GM21786 (cell line): ENCODE measurements around the gene KDM8.
"Not testable (repeated sequence)": the region's sequence is repeated elsewhere in the genome, so short reads cannot be mapped to it uniquely, and the experiment has no call there.

Experiments used
- ATAC-seq: cut with Tn5 transposase; IDR thresholded peaks from one replicate; pipeline ENCODE4 v1.9.1; 2021; ENCODE audit not compliant: unreplicated experiment

KDM8 gene

DNA sequence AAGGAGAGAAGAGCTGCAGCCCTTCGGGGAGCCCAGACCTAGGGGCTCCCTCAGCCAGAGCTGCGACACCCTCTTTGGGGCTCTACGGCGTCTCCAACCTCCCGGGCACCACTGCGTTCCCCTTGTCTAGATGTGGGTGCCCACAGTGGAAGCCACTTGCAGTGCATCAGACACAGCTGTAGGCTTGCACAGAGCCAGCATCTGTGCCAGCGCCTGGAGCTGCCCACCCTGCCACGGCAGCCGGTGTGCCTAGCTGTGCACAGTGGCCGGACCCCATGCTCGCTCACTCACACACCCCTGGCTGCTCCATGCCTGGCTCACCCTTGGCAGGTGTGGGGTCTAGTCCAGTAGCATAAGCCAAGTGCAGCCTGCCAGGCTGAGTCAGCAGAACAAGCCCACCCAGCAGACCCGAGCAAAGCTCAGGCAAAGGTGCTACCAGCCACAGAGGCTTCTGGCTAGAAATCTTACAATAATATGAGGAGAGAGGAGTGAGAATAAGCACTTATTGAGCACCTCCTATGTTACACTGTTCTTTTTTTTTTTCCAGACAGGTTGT, 12.9 kb upstream of the KDM8 start:
- no peak for ATAC-seq

DNA sequence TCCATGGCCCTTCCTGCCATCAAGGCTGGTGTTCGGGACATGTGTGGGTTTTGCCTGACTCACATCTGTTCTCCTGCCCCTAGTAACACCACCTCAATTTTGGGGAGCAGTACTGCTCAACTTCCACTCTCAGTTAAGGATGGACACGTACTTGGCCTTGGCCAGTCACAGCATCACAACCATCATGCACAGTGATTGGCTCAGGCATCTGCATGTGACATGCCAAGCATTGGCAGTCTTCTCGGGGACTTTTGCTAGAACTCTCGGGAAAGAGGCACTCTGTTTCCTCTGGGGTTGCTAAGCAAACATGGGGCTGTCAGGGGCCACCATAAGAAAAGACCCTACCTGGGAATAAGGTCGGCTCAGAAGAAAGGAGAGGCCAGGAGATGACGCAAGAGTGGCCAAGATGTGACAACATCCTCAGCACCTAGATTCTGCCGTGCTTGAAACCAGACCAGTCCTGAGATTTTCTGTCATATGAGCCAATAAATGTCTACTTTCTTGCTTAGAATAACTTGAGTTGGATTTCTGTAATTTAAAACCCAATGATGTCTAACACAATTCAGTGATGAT, 11.9 kb upstream of the KDM8 start:
- no peak for ATAC-seq

DNA sequence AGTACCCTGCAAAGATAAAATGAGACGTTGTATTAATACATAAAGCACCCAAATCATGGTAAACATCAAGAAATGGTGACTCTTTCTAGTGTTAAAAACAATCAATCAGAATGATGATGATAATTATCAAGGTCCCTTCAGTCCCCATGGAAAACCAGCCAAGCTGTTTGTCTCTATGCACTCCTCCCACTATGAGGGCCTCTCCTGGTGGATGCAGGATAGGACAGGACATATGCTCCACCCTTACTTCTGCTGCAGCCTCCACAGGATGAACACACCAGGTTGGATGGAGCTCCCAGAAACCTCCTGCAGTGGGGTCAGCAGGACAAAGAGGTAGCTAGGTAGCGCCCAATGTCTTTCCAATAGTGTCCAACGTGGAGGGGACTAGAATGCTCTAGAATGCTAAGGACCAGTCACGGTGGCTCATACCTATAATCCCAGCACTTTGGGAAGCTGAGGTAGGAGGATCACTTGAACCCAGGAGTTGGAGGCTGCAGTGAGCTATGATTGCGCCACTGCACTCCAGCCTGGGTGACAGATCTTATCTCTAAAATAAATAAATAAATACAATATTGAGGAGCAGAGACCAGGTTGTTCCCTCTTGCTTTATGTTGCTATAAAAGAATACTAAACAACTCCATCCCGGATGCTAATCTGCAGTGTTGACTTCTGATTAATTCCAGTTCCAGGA, 9.9 kb upstream of the KDM8 start:
- ATAC-seq: no peak

DNA sequence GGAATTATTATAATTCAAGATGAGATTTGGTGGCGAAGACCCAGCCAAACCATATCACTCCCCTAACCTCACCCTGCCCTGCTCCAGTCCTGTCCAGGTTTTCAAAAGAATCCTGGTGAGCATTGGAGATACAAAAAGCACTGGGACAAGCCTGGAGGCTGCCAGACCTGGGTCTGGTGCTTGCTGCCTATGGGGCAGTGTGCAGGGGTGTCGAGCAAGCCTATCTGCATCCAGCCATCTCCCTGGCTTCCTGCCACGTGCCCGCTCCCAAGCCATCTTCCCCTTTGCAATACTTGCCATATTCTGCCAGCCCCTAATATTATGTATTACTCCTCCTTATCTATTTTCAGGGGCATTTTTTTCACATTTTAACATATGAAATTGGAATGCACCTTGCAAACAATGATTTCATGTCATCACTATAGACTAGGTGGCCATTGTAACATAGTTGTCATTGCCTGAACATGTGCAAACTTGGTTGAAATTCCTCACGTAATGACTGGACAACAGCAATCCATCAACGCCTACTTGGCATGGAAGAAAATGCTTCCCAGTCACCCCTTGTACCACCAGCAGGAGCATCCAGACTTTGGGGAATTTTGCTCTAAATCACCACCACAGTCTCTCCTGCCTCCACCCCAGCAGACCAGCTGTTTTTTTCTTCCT, 8.1 kb upstream of the KDM8 start:
- ATAC-seq: no peak

DNA sequence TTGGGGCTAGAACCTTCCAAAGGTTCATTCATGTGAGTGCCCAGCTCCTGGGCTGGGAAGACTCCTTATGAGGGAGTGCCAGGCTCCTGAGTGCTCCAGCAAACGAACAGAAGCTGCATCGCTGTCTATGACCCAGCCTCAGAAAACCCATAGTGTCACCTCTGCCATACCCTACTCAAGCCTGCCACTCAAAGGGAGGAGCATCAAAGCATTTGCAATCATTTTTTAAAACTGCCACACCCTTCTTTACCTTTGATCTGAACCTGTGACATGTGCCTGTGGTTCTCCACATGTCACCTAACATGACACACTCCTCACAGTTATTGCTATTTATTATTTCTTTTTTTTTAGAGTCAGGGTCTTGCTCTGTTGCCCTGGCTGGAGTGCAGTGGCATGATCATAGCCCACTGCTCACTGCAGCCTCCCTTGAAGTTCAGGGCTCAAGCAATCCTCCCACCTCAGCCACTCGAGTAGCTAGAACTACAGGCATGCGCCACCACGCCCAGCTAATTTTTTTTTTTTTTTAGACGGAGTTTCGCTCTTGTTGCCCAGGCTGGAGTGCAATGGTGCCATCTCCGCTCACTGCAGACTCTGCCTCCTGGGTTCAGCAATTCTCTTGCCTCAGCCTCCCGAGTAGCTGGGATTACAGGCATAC, 7.3 kb upstream of the KDM8 start:
- ATAC-seq: no peak

DNA sequence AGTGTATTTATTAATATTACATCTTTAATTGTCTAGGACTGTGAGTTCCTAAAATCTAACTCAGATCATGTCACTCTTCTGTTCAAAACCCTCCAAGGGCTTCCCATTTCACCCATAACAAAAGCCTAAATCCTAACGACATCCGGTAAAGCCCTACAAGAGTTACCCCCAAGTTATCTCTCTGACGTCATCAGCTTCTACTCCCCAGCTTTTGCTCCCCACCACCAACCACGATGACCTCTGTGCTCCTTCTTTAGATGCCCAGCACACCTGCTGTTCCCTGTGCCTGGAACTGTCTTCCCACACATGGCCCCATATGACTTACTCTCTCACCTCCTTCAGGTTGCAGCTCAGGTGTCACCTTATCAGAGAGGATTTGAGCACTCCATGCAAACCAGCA, 6.3 kb upstream of the KDM8 start:
- ATAC-seq: no peak

DNA sequence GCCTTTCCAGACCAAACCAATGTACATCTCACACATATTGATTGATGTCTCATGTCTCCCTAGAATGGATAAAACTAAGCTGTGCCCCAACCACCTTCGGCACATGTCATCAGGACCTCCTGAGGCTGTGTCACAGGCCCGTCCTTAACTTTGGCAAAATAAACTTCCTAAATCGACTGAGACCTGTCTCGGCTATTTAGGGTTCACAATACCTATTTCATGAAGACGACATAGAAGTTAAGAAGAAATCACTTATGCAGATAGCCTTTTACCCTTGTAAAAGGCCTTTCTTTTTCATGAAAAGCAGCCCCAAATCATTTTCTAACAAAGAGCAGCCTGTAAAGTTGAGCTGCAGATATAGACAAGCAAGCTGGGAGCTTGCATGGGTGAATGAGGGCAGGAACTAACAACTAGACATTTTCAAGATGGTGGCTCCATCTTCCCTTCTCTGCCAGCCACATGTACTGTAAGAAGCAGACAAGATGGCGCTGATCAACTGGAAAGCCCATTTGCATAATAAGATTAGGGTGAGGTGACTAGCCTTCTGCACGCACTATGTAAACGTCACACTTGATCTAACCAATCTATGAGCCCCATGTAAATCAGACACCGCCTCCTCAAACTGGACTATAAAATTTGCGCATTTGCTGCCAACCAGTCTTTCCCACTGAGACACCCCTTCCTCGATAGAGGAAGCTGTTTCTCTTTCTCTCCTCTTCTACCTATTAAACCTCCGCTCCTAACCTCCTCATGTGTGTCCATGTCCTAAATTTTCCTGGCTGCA, 4.7 kb upstream of the KDM8 start:
- ATAC-seq: no peak

DNA sequence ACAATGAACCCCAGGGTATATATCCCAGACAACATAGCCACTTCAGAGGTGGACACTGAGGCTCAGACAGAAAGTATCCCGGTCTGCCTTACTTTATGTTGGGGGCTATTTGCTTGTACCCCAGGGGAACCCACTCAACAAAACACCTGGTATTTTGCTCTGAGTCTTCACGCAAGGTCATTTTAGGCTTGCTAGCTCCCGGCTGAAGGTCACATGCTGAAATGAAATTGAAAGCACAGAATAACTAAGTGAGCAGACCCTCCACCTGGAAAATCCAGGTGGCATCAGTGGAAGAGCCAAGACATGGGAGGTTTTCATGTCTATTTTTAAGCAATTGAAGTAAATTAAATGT, 4.1 kb upstream of the KDM8 start:
- ATAC-seq: no peak

DNA sequence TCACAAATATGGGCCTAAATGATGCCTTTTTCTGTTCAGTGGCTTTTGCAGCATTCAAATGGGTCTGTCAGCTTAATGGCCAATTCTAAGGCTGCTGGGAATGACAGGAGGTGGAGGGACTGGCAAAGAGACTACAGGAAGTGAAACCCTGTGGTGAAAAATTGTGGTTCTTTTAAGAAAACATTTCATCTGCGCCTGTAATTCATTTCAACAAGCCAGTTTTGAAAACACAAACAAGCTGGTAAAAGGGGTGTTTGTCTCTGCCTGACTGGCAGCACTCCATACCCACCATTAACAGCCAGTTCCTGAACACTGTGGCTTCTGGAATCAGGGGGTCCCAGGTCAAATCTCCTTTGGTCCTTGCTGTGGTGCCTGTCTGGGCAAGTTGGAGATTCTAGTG, 3.6 kb upstream of the KDM8 start:
- ATAC-seq: no peak

DNA sequence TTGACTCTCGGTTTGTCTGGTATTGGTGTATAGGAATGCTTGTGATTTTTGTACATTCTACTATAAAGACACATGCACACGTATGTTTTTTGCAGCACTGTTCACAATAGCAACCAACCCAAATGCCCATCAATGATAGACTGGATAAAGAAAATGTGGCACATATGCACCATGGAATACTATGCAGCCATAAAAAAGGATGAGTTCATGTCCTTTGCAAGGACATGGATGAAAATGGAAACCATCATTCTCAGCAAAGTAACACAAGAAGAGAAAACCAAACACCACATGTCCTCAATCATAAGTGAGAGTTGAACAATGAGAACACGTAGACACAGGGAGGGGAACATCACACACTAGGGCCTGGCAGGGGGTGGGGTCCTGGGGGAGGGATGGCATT, 2.4 kb upstream of the KDM8 start:
- not testable (repeated sequence) for ATAC-seq

DNA sequence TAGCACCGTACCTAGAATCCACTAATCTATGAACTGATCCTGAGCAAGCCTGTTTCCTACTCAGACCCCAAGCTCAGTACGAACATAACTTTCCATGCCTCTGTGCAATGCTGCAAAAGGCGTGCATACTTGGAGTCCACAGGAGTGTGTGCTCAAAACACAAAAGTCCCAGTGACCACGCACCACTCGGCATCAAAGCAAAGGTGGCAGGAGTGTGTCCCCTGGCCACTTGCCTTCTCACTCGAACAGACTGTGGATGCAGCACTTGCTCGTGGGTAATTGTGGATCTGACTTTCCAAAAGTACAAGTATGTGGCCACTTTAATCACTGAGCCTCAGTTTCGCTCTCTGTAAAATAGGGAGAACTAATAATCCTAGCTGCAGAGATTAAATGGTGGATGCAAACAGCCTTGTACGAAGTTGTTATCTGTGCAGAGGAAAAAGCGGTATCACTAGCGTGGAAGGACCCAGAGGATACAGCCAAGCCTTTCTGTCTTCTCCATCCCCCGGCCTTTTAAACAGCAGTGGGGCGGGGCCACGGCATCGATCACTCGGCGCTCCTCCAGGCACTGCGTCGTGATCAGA, 311 bp upstream of the KDM8 start:
- ATAC-seq: peak; percentile 63

DNA sequence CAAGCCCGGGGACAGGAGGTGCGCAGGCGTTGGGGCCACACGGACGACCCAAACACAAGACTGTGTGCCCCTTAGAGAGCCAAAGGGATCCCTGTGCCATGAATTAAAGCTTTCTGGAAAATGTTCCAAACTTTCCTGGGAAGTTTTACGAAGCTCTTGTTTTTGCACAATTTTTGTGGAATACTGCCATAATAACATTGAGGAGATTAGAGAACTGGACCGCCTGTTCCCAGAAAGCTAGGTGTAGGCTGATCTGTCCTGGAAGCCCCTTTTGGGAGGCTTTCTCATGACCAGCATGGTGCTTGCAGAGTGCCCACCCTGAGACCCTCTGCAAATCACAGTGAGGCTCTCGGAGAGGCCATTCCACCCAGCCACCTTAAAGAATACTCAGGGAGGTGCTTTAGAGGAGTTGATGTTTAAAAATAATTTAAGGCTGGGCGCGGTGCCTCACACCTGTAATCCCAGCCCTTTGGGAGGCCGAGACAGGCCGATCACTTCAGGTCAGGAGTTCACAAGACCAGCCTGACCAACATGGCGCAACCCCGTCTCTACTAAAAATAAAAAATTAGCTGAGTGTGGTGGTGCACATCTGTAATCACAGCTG, 1.1 kb downstream of the KDM8 start:
- no peak for ATAC-seq

DNA sequence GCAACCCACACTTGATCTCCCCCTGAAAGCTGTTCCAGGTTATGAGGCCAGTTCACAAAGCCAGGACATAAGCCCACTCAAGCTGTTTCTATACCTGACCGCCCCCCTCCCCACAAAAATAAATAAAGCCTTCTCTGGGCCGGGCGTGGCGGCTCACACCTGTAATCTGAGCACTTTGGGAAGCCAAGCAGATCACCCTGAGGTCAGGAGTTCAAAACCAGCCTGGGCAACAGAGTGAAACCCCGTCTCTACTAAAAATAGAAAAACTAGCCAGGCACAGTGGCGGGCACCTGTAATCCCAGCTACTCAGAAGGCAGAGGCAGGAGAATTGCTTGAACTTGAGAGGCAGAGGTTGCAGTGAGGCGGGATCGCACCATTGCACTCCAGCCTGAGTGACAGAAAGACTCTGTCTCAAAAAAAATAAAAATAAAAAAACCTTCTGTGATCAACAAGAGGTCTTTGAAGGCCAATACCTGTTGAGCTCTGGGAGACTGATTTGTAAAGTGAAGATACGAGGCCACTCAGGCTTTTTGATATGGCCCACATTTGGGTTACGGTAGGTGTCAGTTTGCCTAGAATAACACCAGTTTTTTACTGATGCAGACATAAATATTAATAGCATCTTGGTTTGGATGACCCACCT, 2.2 kb downstream of the KDM8 start:
- no peak for ATAC-seq

DNA sequence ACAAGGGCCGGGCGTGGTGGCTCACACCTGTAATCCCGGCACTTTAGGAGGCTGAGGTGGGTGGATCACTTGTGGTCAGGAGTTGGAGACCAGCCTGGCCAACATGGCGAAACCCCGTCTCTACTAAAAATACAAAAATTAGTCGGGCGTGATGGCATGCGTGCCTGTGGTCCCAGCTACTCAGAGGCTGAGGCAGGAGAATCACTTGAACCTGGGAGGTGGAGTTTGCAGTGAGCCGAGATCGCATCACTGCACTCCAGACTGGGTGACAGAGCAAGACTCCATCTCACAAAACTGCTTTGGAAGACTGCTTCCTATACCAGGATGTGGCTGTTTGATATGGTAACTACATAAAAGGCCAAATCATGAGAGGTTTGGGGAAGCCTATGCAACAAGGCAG, 3.8 kb downstream of the KDM8 start:
- ATAC-seq: not testable (repeated sequence)

DNA sequence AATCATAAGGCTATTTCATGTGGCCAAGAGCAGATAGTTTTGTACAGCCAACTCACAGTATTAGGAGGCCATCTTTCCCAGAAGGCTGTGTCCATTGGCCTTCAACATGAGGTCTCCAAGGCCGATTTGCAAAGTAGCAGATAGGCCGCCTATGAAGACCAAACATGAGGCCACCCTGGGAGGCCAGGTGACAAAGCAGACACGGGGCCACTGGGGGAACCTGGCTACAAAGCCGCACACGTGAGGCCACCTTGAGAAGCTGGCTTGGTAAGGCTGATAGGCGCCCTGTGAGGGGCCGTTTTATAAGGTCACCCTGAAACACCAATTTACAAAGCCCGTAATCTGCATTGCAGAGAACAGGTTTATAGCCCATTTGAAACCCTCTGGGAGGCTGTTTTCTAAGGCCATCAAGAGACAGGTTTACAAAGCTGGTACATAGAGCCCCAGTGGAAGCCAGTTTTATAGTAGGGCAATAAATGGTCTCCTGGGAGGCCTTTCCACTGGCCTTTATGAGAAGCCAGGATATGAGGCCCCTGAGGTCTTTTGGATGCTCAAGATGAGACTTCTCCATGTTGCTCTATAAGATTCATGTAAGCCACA, 4.9 kb downstream of the KDM8 start:
- no peak for ATAC-seq

DNA sequence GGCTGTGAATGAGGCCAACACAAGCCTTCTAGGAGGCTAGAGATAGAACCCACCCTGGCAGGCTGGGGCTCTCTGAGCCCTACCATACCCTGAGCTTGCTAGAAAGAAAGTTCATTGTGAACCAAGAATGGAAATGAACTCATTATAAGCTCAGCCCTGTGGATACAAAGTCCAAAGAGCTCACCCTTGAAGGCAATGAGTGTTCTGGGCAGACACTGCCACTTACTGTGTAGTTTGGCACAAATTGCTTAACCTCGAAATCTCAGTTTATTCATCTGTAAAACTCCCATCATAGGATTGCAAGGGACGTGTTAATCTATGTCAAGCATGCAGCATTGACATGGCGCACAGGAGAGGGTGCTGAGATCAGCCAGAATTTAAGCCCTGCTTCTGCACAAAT, 5.5 kb downstream of the KDM8 start:
- no peak for ATAC-seq

DNA sequence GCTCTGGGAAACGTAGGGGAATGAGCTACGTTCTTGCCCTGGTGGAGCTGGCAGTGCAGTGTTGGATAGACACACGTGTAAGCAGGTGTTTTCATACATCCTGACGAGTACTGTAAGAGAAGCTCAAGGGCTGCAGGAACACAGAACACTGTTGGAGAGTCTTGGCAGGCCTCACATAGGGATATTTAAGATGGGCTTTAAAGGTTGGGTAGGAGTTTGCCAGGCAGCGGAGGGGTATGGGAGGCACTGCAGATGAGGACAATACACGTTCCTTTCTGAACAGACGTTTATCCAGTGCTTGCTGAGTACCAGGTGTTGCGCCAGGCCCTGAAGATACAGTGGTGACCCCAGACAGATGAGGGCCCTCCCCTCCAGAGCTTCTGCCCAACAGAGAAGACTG, 6.3 kb downstream of the KDM8 start:
- ATAC-seq: no peak

DNA sequence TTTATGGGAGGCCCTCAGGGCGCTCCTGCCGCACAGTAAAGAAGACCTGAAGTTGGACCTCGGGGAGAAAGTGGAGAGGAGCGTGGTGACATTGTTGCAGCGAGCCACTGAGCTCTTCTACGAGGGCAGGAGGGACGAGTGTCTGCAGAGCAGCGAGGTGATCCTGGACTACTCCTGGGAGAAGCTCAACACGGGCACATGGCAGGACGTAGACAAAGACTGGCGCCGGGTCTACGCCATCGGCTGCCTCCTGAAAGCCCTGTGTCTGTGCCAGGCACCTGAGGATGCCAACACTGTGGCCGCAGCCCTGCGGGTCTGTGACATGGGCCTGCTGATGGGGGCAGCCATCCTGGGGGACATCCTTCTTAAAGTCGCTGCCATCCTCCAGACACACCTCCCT, 6.8 kb downstream of the KDM8 start:
- no peak for ATAC-seq

DNA sequence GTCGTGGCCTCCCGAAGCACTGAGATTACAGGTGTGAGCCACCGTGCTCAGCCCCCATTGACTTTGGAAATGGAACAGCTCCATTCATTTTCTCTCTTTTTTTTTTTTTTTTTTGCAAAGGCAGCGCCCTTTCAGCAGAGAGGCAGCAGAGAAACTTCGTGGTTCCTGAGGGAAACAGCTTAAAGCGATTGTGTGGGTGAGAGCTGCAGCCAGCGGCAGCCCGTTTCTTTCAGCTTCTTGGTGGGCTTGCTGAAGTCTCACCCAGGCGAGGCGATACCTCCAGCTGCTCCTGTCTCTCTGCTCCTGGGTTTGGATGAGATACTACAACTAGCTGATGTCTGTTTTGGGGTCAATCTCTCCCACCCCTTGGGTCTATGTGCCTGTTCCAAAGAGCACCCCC, 7.7 kb downstream of the KDM8 start:
- no peak for ATAC-seq
